Heart left ventricle (tissue), 16 donors: ENCODE data around the gene MCHR1. TPM values are rescaled to one million over a fixed set of nuclear protein-coding genes. Genes with fewer than 3 reads are reported as not detected.

Source experiments
- ATAC-seq, 4 donors: fragments of 200-7000 bp; cut with Tn5 transposase; one replicate each; pipeline ENCODE4 v1.9.1; 2020 to 2022; ENCODE audit warnings: moderate library complexity in 4 of 4, mild to moderate bottlenecking in 3 of 4, moderate number of reproducible peaks in 1 of 4
- DNase-seq, 5 donors: peaks; one replicate each; pipeline ENCODE4 v3.0.0-alpha.2; 2020
- H3K27ac ChIP-seq, 12 donors: fragments of 200-600 bp; sonication (generic) in 4 of 12; one replicate each; pipeline versions ENCODE4 v1.5.0 to v1.8.0; 2016 to 2022; ENCODE audit warnings: mild to moderate bottlenecking in 2 of 12
- H3K27me3 ChIP-seq, 9 donors: fragments of 200-600 bp; sonication (generic) in 2 of 9; one replicate each; pipeline versions ENCODE4 v1.5.1 to v1.8.0; 2016 to 2022; ENCODE audit warnings: mild to moderate bottlenecking in 3 of 9
- H3K36me3 ChIP-seq, 9 donors: fragments of 200-600 bp; sonication (generic) in 2 of 9; one replicate each; pipeline versions ENCODE4 v1.5.0 to v1.8.0; 2018 to 2022; ENCODE audit warnings: mild to moderate bottlenecking in 2 of 9
- H3K4me1 ChIP-seq, 12 donors: fragments of 200-600 bp; sonication (generic) in 4 of 12; one replicate each; pipeline versions ENCODE4 v1.5.0 to v1.8.0; 2016 to 2022; ENCODE audit warnings: mild to moderate bottlenecking in 3 of 12
- H3K4me3 ChIP-seq, 12 donors: fragments of 200-600 bp; sonication (generic) in 4 of 12; one replicate each; pipeline versions ENCODE4 v1.5.0 to v1.8.0; 2017 to 2022; ENCODE audit warnings: mild to moderate bottlenecking in 9 of 12, moderate library complexity in 4 of 12
- H3K9me3 ChIP-seq, 12 donors: fragments of 200-600 bp; sonication (generic) in 4 of 12; one replicate each; pipeline versions ENCODE4 v1.5.0 to v1.8.0; 2016 to 2022; ENCODE audit warnings: mild to moderate bottlenecking in 1 of 12
- CTCF ChIP-seq, 12 donors: fragments of 200-600 bp; sonication (generic) in 4 of 12; IDR thresholded peaks; one replicate each; pipeline versions ENCODE4 v1.5.0 to v1.8.0; 2018 to 2022; ENCODE audit warnings: antibody characterized with exemption in 12 of 12, mild to moderate bottlenecking in 5 of 12
- POLR2A ChIP-seq, 2 donors: fragments of 450-650 bp; IDR thresholded peaks; one replicate each; pipeline ENCODE4 v1.6.1; 2017; ENCODE audit warnings: antibody characterized with exemption in 2 of 2, mild to moderate bottlenecking in 2 of 2, moderate library complexity in 2 of 2
- WGBS, 4 donors: extraction: QIAGEN DNeasy Blood & Tissue Kit in 2 of 4; methylation state at CpG; one replicate each; pipeline versions ENCODE4 v1.1.5 to v1.1.7; 2013 to 2018; 5-methylcytosine and 5-hydroxymethylcytosine counted together
- intact Hi-C, 10 donors: fragments of 100-400 bp; cut with DNase I; formaldehyde crosslinking; loops; one replicate each; pipeline versions ENCODE4 v1.11.1 to v1.14.2; 2022
- polyA plus RNA-seq, 2 donors: library from polyadenylated mRNA; stranded (reverse); fragments of 200-250 nt; gene quantifications; one replicate each; pipeline ENCODE4 v1.2.3, GENCODE V29; 2013
- total RNA-seq, 9 donors: library from RNA; depleted of rRNA in 2 of 9; stranded (reverse); fragments of >200 nt in 2 of 9; fragmentation: NEBNext Ultra II Directional in 3 of 9; extraction: Animal tissue kit (Norgen Biotek cat#: 25700) in 3 of 9; gene quantifications; one replicate each; pipeline versions ENCODE4 v1.1.0 to v1.2.4, GENCODE V29; 2016 to 2023
- donor health status: ischemic (EF 13 %, LVEDD 7.1; RV severe dilation, severe dysfunction).
- donor health status: healthy with polysubstance abuse.
- donor health status: DM: no; HTN: yes; CAD: no.
- donor health status: DM: no; HTN: no; CAD: no.
- donor health status: ischemic (EF 25% LVEDD 6.9; RV normal size, moderate dysfunction).
- donor health status: ischemic (EF 25% LVEDD 5.7; RV mildly dilated, moderate dysfunction).
- donor health status: healthy.
- donor health status: DM: yes; HTN: yes; CAD: no.
- donor health status: ischemic (EF 35%, LVEDD 5.7; RV mildly dilated, moderate dysfunction).
- donor health status: nonischemic (EF 11% LVEDD 7.7; RV severe dilation, severe dysfunction).
- donor health status: DM: yes; HTN: yes; CAD: no.
- donor health status: PGD.
- donor health status: ischemic (EF 29% LVEDD 5.4; RV normal size, mild dysfunction).
- donor health status: nonischemic (EF 23%, LVEDD 6.1; RV moderate dilation, normal function).

The MCHR1 gene
- total and polyA plus RNA-seq, 11 donors = 0.09 to 0.96 (median 0.35) TPM; not detected in 4

DNA sequence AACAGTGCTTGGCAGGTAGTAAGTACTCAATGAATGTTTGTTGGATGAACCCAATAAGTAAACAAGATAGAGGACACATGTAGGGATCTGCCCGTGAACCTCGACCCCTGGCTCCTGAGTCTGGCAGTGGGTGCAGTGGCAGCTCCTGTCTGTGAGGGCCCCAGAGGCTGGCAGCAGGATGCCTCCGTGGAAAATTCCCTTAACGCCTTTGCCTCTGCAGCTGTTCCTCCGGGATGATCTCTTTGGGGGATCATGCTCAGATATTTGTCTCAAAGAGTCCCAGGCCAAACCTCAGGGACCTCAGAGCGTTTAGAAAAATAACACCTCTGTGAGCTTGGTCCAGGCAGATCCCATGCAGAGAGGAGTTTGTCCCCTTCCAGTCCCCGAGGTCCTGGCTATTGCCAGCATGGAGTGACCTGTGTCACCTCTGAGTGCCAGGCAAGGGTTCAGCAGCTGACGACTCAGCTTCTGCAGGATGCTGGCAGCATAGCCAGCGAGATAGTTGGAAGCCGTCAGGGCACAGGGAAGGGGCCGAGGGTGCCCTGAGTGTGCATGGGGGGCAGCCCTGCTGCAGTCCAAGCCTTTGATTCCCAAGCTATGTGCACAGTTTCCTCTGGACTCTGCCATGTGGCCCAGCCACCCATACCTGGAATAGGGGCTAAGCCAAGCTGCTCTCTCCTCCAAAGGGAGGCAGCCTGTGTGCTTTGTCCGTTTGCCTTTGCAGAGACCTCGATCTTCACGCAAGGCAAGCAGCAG lies 613 bp upstream of the MCHR1 start:
- H3K4me3 ChIP-seq = peak overlapping the region in 6 of 12 donors; percentile 25 to 49 (median 40)
- H3K9me3 ChIP-seq = no peaks in the 10 kb centered on the region
- intact Hi-C loops = no loop called here
- H3K36me3 ChIP-seq = no peaks in the 10 kb centered on the region
- ATAC-seq = peak in 1 of 4 donors; percentile 7
- H3K4me1 ChIP-seq = peaks cover 0 to 32% (median 18%) of the 10 kb centered on the region in 12 donors
- no peak overlapping the region for H3K27ac ChIP-seq
- TF ChIP-seq POLR2A (IDR thresholded peaks at IDR 0.05) (no peak), CTCF (IDR thresholded peaks at IDR 0.05) (no peak)
- H3K27me3 ChIP-seq = peaks cover 0 to 7% (median 0%) of the 10 kb centered on the region in 9 donors
- 58 to 69% (median 66%) methylated on average over 12 to 14 of the region's 14 CpGs for WGBS, 4 donors
- no peak for DNase-seq

- TF ChIP-seq POLR2A (IDR thresholded peaks at IDR 0.05) (no peak), CTCF (IDR thresholded peaks at IDR 0.05) (no peak)
- DNase-seq (no peak), ATAC-seq (no peak)
- Histone ChIP-seq H3K27me3 (peaks cover 0 to 7% (median 0%) of the 10 kb centered on the region in 9 donors), H3K4me3 (peak overlapping the region in 5 of 12 donors; percentile 27 to 49 (median 44)), H3K36me3 (no peaks in the 10 kb centered on the region), H3K9me3 (no peaks in the 10 kb centered on the region), H3K27ac (peak overlapping the region in 1 of 12 donors; percentile 20), H3K4me1 (peaks cover 0 to 32% (median 18%) of the 10 kb centered on the region in 12 donors)
- intact Hi-C loops = loop anchor here in 3 of 10 donors (2.0 to 10.0 kb wide), 3 partner anchors 77 to 215 kb away; no protein-coding TSS in a partner anchor
- WGBS, 4 donors = 46 to 51% (median 48%) methylated on average over 9 of the region's 9 CpGs
Observed at GRCh38 chr22:40679964-40680818, 907 bp downstream of the MCHR1 start.

- Histone ChIP-seq H3K4me3 (no peak overlapping the region), H3K27ac (no peak overlapping the region), H3K36me3 (no peaks in the 10 kb centered on the region), H3K9me3 (no peaks in the 10 kb centered on the region), H3K27me3 (peaks cover 0 to 7% (median 0%) of the 10 kb centered on the region in 9 donors), H3K4me1 (peaks cover 0 to 32% (median 18%) of the 10 kb centered on the region in 12 donors)
- no peak for TF ChIP-seq CTCF (IDR thresholded peaks at IDR 0.05)
- no peak for TF ChIP-seq POLR2A (IDR thresholded peaks at IDR 0.05)
- DNase-seq = no peak
- WGBS, 4 donors = 87 to 91% (median 88%) methylated on average over 15 of the region's 15 CpGs
- intact Hi-C loops = loop anchor here in 3 of 10 donors (2.0 to 10.0 kb wide), 3 partner anchors 76 to 214 kb away; no protein-coding TSS in a partner anchor
- no peak for ATAC-seq
Observed at GRCh38 chr22:40680819-40681183, 1.5 kb downstream of the MCHR1 start.

DNA sequence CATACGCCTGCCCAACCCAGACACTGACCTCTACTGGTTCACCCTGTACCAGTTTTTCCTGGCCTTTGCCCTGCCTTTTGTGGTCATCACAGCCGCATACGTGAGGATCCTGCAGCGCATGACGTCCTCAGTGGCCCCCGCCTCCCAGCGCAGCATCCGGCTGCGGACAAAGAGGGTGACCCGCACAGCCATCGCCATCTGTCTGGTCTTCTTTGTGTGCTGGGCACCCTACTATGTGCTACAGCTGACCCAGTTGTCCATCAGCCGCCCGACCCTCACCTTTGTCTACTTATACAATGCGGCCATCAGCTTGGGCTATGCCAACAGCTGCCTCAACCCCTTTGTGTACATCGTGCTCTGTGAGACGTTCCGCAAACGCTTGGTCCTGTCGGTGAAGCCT lies 2.2 kb downstream of the MCHR1 start:
- ATAC-seq (no peak), DNase-seq (no peak)
- TF ChIP-seq CTCF (IDR thresholded peaks at IDR 0.05) = no peak
- no peak for TF ChIP-seq POLR2A (IDR thresholded peaks at IDR 0.05)
- Histone ChIP-seq H3K4me3 (no peak overlapping the region), H3K27ac (no peak overlapping the region), H3K36me3 (no peaks in the 10 kb centered on the region), H3K27me3 (peaks cover 0 to 7% (median 0%) of the 10 kb centered on the region in 9 donors), H3K9me3 (no peaks in the 10 kb centered on the region), H3K4me1 (peaks cover 0 to 32% (median 18%) of the 10 kb centered on the region in 12 donors)
- WGBS, 4 donors = 92 to 97% (median 96%) methylated on average over 19 of the region's 19 CpGs
- intact Hi-C loops = loop anchor here in 3 of 10 donors (2.0 to 10.0 kb wide), 3 partner anchors 76 to 213 kb away; no protein-coding TSS in a partner anchor
